ENCODE data around the gene PRR15L. TPM values are rescaled to one million over a fixed set of nuclear protein-coding genes. Genes with fewer than 3 reads are reported as not detected.
A peak's percentile ranks its signal among the peaks of the same experiment; 100 is the strongest.
"Not testable (repeated sequence)": the region's sequence is repeated elsewhere in the genome, so short reads cannot be mapped to it uniquely, and the experiment has no call there.

PRR15L gene
- total RNA-seq, 1 donor from 2014 or later = not detected

DNA sequence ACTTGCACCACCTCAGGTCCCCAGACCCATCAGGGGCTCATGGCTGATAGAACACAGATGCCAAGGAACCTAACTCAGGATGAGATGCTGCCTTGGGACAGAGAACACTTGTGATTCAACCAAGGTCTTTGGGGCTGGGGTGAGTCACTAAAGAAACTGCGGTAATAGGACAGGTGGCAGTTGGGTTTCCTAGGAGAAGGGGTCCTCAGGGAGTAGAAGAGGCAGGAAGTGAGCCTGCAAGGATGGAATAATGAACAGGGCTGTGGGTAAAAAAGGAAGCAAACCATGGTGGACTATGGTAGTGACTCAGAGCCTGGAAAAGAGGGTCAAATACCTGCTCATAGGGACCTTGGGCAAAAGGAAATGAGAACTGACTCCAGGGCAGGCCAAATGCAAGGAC lies 22.8 kb downstream of the PRR15L start:
- peak; percentile 12 for DNase-seq

DNA sequence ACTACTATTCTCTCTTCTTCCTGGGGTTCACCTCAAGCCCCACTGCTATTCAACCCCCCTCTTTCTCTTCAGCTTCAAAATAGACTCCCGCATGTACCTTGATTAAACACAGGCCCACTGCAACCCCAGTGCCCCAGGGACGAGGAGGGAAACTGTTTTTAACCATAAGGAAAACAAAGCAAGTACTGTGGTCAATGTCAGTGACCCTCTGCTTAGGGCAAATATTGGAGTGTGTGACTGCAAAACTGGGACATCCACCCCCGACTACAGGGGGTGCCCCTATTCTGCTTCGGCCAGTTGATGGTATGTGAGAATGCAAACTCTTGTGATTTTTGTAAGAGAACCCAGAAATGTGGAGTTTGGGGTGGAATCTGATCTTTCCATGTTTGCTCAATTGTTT lies 25.8 kb downstream of the PRR15L start:
- DNase-seq = no peak

DNA sequence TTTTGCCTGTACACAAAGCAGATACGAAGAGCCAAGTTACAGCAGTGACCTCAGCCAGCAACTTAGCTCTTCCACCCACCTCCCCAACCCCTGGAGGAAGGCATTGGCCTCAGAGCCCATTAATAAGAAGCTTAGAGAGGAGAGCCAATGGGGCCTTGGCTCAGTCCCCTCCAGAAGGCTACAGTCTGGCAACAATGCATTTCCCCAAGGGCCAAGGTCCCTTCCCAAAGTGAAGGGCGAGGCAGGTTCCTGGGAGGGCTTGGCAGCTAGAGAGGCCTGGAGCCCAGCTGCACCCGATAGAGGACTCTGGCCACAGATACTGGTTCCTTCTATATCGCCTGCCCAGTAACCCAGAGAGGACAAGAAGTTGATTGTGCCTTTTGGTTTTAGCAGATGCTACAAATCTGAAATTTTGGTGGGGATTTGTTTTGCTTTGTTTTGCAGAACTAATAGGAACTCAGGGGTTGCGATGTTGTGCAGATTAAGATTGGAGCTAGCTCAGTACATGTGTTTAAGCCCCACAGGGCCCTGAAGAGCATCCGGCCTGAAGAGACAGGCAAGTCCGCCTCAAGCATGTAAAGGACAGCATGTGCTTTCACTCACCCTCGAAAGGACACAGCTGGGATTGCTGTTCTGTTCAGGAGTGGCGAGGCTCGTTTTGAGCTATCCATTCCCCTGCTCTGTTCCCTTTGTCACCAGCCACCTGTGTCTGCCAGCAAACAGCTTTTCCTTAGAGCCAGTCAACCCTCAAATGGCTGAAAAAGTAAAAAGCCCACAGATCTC lies 28.3 kb downstream of the PRR15L start:
- no peak for DNase-seq

DNA sequence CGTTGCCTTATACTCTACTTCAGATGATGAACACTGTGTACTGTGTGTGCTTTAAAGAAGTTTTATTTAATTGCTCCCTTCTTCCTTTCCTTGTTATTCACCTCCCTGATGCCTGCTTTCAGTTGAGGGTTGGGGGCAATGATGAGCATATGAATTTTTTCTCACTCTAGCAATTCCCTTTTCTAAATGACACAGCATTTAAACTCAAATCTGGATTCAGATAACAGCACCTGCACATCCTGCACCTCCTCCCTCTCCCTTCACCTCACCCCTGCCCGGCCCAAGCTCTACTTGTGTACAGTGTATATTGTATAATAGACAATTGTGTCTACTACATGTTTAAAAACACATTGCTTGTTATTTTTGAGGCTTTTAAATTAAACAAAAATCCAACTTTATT lies 29.3 kb downstream of the PRR15L start:
- no peak for DNase-seq

DNA sequence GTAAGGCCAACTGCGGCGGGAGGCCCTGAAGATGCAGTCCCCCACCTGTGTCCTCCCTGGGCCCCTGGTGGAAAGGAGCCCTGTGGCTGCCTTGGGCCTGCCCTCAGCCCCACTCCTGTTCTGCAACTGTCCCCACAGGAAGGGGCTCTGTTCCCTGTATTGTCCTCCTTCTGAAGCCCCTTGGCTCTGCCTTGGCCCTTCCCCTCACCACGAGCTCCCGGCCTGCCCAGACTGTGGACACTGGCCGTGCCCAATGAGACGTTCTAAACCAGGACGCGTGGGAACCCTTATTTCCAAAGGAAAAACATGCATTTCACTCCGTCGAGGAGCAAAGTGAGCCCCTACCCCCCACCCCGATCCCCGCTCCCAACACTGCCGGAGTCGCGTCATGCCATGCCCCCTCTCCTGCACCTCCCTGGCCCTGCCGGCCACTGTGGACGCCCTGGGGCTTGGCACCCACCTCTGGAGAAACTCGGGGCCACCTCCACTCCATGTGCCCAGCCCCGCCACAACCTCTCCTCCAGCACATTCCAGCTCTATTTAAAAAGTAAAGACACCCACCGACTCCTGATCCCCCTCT lies 29.8 kb downstream of the PRR15L start:
- DNase-seq = no peak

DNA sequence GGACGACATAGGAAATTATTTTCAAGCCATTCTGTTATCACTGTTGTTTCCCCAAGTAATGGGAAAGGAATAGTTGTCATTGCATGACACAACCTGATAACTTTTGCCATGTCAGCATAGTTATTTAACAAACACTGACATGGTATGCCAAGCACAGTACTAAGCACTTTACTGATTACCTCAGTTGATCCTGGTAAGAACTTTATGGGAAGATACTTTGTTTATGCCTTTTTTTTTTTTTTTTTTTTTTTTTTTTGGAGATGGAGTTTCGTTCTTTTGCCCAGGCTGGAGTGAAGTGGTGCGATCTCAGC lies 32.0 kb downstream of the PRR15L start:
- no peak for DNase-seq

DNA sequence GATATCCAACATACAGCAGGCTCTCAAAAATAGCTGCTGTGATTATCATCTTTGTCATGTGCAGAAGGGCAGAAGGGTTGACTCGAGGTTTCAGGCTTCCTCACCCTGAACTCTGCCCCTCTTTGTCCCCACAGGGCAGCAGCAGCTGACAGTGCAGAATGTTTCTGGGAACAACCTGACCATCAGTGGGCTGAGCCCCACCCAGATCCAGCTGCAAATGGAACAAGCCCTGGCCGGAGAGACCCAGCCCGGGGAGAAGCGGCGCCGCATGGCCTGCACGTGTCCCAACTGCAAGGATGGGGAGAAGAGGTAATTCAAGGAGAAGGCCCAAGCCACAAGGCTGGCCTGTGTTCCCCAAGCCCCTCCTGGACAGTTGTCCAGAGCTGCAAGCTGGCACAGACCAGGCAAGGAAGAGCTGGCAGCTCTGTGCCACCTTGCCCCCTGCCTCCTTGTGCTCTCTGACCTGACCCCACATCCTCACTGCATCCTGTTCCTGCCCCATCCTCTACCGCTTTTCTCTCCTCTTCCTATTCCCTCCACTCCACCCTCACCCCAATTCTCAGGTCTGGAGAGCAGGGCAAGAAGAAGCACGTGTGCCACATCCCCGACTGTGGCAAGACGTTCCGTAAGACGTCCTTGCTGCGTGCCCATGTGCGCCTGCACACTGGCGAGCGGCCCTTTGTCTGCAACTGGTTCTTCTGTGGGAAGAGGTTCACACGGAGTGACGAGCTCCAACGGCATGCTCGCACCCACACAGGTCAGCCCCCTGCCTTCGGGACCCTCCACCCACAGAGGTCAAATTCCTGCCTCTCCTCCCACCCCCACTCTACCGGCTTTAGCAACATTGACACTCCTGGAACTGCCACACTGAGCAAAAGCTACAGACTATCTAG lies 32.7 kb downstream of the PRR15L start:
- no peak for DNase-seq

DNA sequence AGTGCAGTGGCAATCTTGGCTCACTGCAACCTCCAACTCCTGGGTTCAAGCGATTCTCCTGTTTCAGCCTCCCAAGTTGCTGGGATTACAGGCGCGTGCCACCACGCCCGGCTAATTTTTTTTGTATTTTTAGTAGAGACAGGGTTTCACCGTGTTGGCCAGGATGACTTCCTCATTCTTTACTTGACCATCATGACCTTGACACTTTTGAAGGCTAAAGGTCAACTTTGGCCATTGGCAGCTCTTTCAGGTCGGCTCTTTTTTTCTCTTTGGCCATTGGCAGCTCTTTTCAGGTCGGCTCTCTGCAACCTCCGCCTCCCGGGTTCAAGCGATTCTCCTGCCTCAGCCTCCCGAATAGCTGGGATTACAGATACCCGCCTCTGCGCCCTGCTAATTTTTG lies 37.8 kb downstream of the PRR15L start:
- DNase-seq = not testable (repeated sequence)

DNA sequence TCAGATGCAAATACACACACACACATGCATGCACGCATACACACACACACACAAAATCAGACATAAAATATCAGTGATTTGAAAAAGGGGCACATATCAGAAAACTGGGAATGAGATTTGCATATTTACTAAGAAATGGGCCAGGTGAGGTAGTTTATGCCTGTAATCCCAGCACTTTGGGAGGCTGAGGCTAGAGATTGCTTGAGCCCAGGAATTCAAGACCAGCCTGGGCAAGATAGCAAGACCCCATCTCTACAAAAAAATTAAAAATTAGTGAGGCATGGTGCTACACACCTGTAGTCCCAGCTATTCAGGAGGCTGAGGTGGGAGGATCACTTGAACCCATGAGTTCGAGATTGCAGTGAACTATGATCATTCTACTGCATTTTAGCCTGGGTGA lies 38.7 kb downstream of the PRR15L start:
- DNase-seq = no peak

DNA sequence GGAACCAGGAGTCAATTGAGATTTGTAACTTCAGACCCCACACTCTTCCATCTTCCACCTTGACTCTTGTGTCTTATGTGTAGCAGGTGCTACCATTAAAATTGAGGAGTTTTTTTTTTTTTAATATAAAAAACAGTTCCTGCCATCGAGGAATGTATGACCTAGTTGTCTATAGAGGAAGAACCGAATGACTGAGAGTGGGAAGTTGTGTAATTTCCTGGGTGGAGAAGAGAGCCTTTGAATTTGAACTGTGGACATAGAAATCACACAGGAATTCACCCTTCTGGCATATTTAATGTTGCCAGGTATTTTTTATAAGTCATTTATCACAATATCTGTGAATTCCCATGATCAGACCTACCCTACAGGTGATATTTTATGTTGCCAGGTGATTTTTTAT lies 39.7 kb downstream of the PRR15L start:
- no peak for DNase-seq

DNA sequence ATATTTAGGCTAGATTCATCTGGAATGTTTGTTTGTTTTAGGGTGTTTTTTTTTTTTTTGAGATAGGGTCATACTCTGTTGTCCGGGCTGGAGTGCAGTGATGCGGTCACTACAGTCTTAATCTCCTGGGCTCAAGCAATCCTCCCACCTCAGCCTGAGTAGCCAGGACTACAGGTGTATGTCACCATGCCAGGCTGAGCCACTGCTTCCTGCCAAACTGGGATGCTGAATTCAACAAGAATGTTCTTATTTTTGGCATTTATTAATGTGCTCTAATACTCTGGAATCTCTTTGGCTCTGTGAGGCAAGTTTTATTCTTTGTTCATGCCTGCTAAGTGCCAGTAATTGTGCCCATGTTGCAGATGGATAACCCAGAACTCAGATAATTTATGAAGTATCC lies 40.1 kb downstream of the PRR15L start:
- no peak for DNase-seq

DNA sequence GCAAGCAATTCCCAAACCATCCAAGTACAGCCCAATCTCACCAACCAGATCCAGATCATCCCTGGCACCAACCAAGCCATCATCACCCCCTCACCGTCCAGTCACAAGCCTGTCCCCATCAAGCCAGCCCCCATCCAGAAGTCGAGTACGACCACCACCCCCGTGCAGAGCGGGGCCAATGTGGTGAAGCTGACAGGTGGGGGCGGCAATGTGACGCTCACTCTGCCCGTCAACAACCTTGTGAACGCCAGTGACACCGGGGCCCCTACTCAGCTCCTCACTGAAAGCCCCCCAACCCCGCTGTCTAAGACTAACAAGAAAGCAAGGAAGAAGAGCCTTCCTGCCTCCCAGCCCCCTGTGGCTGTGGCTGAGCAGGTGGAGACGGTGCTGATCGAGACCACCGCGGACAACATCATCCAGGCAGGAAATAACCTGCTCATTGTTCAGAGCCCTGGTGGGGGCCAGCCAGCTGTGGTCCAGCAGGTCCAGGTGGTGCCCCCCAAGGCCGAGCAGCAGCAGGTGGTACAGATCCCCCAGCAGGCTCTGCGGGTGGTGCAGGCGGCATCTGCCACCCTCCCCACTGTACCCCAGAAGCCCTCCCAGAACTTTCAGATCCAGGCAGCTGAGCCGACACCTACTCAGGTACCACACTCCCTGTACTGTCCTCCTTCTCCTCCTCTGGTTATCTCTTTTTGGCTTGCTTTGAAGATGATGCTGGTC lies 41.0 kb downstream of the PRR15L start:
- no peak for DNase-seq

DNA sequence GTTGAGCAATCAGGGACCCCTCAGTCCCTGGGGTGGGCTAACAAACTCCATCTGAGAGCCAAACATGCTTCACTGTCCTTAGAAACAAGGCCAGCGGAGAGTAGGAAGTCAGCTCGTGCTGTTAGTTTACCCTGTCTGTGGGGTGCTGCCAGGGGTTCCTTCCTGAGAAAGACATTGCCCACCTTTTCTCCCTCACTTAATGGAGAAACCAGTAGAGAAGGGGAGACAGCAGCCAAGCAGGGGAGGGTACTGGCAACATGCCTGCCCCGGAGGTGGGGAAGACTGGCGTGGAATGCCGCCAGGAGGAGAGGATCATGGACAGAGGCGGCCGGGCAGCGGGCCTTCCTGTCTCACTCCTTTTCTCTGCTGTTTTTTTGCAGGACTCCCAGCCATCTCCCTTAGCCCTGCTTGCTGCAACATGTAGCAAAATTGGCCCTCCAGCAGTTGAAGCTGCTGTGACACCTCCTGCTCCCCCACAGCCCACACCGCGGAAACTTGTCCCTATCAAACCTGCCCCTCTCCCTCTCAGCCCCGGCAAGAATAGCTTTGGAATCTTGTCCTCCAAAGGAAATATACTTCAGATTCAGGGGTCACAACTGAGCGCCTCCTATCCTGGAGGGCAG lies 41.8 kb downstream of the PRR15L start:
- no peak for DNase-seq

DNA sequence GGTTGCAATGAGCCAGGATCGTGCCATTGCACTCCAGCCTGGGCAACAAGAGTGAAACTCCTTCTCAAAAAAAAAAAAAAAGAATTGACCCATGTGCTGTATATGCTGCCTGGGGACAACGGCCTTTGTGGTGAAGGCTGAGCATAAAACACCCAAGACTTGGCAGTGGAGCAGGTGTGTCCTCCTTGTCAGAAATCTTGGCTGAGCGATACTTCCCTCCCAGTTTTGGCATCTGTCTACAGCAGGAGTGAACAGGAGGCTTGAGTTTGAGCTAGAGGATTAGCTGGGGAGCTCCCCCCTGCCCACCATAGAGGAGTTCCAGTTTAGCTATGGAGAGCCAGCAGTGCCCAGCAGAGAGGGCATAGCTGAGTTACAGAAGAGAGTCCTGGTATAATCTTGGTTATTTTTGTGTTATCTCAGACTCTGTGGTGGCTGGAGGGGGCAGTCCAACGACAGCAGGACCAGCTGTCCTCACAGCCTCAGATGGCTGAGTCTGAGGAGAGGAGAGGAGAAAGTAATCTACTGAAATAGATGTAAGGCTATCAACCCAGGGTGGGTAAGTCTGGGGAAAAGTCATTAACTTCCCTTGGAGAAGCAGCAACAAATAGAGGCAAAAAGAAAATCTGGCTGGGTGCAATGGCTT lies 43.3 kb downstream of the PRR15L start:
- no peak for DNase-seq

DNA sequence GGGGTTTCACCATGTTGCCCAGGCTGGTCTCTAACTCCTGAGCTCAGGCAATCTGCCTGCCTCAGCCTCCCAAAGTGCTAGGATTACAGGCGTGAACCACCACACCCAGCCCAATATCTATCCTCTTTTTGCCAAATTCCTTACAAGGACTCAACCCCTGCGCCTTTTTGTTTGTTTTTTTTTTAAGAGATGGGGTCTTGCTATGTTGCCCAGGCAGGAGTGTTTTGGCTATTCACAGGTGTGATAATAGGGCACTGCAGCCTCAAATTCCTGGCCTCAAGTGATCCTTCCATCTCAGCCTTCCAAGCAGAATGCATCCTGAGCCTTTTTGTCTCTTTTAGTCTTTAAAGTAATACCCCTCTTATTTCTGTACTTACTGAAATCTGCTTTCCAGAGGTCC lies 44.6 kb downstream of the PRR15L start:
- DNase-seq = no peak

DNA sequence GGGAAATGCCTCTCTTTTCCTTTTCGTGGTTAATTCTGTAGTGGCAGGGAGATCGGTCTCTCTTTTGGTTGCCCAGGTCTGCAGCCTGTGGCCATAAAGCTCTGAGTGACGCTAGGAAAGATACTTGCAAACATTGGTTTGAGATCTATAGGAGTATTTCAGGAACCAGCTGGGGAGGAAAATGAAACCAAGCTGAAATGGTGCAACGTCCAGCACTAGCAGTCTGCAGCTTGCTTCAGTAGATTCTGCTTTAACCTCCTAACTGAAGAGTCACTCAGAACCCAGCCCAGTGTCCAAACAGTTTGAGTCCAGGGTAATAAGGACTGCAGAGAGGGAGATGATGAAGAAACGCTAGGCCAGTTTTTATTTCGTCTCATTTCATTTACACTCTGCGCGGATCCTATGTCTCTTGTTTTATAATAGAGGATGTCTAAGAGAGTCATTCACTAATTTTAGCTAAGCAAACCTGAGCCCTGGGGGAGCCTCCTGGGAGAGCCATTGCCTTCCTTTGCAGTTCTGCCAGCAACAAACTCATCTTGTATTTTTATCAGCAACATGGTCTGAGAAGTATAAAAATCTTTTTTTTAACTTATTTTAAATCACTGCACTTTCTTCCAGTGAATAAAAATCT lies 49.6 kb downstream of the PRR15L start:
- DNase-seq = no peak

DNA sequence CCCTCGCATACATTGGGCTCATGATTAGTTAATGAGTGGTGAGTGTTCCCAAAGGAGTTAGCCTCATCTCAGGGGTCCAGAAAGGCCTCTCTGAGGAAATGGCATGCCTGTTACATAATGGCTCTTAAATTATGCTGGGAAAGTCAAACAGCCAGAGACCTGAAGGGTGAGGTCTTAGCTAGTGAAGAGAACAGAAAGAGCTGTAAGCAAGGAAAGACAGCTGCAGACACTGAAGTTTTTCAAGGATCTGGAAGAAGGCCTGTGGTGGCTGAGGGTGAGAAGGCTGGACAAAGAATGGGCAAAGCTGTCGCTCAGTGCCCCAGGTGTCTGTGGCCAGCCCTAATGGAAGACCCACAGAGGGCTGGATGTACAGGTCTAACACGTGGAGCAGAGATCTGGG lies 51.2 kb downstream of the PRR15L start:
- no peak for DNase-seq

DNA sequence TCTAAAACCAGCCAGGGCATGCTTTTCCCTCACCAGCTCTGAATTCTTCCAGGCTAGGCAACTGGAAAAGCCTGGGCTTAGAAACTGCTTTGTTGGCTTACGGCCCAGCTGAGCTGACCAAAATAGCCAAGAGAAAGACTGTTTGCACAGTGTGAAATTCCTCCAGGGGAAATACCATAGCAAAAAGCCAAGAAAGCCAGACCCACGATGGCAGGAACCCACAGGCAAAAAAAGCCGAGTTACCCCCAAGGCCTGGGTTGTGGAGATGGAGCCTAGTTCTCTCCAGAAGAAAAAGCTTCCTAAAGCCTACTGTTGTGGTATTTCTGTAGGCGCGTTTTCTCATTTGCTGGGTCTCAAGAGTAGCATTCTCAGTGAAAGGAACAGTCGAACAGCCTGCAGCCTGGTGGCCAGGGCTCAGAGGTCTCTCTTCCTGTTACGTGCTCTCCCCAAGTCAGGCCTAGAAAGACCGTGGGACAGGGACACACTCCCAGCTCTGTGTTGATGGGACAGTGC lies 52.4 kb downstream of the PRR15L start:
- DNase-seq = peak; percentile 65

DNA sequence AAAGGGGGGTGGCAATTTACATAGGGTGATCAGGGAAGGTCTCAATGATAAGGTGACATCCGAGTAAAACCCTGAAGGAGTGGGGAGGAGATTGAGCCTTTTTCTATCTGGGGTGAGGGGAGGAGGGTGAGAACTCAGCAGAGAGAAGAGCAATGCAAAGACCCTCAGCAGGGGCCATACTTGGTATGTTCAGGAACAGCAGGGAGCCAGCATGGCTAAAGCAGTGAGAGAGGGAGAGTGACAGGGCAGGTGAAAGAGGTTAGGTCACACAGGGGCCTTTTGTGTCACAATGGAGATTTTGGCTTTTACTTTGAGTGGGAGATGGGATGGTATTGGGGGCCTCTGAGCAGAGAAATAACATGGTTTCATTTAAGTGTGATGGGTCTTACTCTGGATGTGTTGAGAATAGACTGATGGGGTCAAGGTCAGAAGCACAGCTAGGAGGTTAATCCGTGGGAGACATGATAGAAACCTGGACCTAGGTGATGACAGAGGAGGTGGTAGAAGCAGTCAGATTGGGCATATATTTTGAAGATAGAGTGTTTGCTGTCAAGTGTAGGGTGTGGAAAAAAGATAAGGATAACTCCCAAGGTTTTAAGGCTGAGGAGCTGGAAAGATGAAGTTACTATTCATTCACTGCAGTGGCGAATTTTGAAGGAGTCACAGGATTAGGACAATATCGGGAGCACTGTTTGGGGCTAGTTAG lies 55.5 kb downstream of the PRR15L start:
- DNase-seq = no peak
